OCI-M2 (cell line): Measurements from ENCODE around the gene PGAP1.
A peak's percentile ranks its signal among the peaks of the same experiment; 100 is the strongest.
"Not testable (repeated sequence)": the region's sequence is repeated elsewhere in the genome, so short reads cannot be mapped to it uniquely, and the experiment has no call there.

ENCODE experiments used
- DNase-seq: peaks from one replicate; lab custom pipeline; 2025; ENCODE audit not compliant: unreplicated experiment; lab: John Stamatoyannopoulos, UW

PGAP1 gene

GRCh38 chr2:196951973-196952372, 25.5 kb upstream of the PGAP1 start:
- no peak for DNase-seq

GRCh38 chr2:196949116-196949515, 22.6 kb upstream of the PGAP1 start:
- DNase-seq, result no peak

GRCh38 chr2:196944570-196944969, 18.1 kb upstream of the PGAP1 start:
- DNase-seq, result no peak

GRCh38 chr2:196941398-196942078, 15.0 kb upstream of the PGAP1 start:
- no peak for DNase-seq

- DNase-seq, result no peak
These were observed 12.9 kb upstream of the PGAP1 start for GRCh38 chr2:196939371-196939770.

- no peak for DNase-seq
These were observed 8.9 kb upstream of the PGAP1 start for GRCh38 chr2:196935432-196935831.

- no peak for DNase-seq
These were observed 8.2 kb upstream of the PGAP1 start for GRCh38 chr2:196934672-196935071.

GRCh38 chr2:196931555-196931954, 5.0 kb upstream of the PGAP1 start:
- no peak for DNase-seq

- peak; percentile 37 for DNase-seq
These were observed 1.1 kb upstream of the PGAP1 start for GRCh38 chr2:196927376-196928225.

- DNase-seq, result no peak
These were observed 542 bp downstream of the PGAP1 start for GRCh38 chr2:196925768-196926561.

- DNase-seq, result no peak
These were observed 1.3 kb downstream of the PGAP1 start for GRCh38 chr2:196925051-196925767.

- DNase-seq, result no peak
These were observed 2.5 kb downstream of the PGAP1 start for GRCh38 chr2:196924051-196924450.

- no peak for DNase-seq
These were observed 7.6 kb downstream of the PGAP1 start for GRCh38 chr2:196918927-196919326.

- no peak for DNase-seq
These were observed 8.7 kb downstream of the PGAP1 start for GRCh38 chr2:196917802-196918201.

- DNase-seq, result no peak
These were observed 10.9 kb downstream of the PGAP1 start for GRCh38 chr2:196915507-196916189.

GRCh38 chr2:196914867-196915460, 11.5 kb downstream of the PGAP1 start:
- DNase-seq, result no peak

- DNase-seq, result no peak
These were observed 12.8 kb downstream of the PGAP1 start for GRCh38 chr2:196913691-196914090.

GRCh38 chr2:196905365-196905764, 21.1 kb downstream of the PGAP1 start:
- DNase-seq, result not testable (repeated sequence)

- DNase-seq, result no peak
These were observed 23.7 kb downstream of the PGAP1 start for GRCh38 chr2:196902828-196903227.

- no peak for DNase-seq
These were observed 25.7 kb downstream of the PGAP1 start for GRCh38 chr2:196900843-196901242.
